CD4-positive, alpha-beta memory T cell (primary cell): Measurements from ENCODE around the gene TANGO6. TPM values are rescaled to one million over a fixed set of nuclear protein-coding genes. Genes with fewer than 3 reads are reported as not detected.
"Not testable (repeated sequence)": the region's sequence is repeated elsewhere in the genome, so short reads cannot be mapped to it uniquely, and the experiment has no call there.

Experiments used
- CTCF ChIA-PET: fragments of 350-600 bp; sonication (Branson Sonifier 250); formaldehyde crosslinking; loops from one replicate; lab custom pipeline; 2021; ENCODE audit warnings: inconsistent platforms; ENCODE audit not compliant: partially characterized antibody; lab: Charles Lee
- POLR2A ChIA-PET: fragments of 350-600 bp; sonication (Branson Sonifier 250); formaldehyde crosslinking; loops from one replicate; lab custom pipeline; 2021; ENCODE audit not compliant: partially characterized antibody; lab: Charles Lee
- DNase-seq, 5 donors: peaks; one replicate each; pipeline versions ENCODE4 v3.0.0 to v3.0.0-alpha.2; 2020 to 2022; ENCODE audit warnings: mixed read lengths in 1 of 5
- H3K27ac ChIP-seq: one replicate; pipeline ENCODE4 v1.7.0; 2013; ENCODE audit warnings: low read depth, low read length
- H3K27me3 ChIP-seq: 2 replicates; pipeline ENCODE4 v1.7.0; 2013; ENCODE audit warnings: mild to moderate bottlenecking, low read length, moderate library complexity; ENCODE audit not compliant: insufficient read depth
- H3K36me3 ChIP-seq: 2 replicates; pipeline ENCODE4 v1.7.0; 2013; ENCODE audit warnings: mild to moderate bottlenecking, low read length, moderate library complexity; ENCODE audit not compliant: insufficient read depth
- H3K4me1 ChIP-seq: 2 replicates; pipeline ENCODE4 v1.7.0; 2013; ENCODE audit warnings: mild to moderate bottlenecking, low read length, moderate library complexity; ENCODE audit not compliant: insufficient read depth
- H3K4me3 ChIP-seq, 2 donors: one replicate each; pipeline ENCODE4 v1.7.0; 2013; ENCODE audit warnings: low read length in 2 of 2, mild to moderate bottlenecking in 1 of 2
- H3K9me3 ChIP-seq, 2 donors: one replicate each; pipeline ENCODE4 v1.7.0; 2013; ENCODE audit warnings: low read length in 2 of 2, control low read depth in 1 of 2; ENCODE audit not compliant: control insufficient read depth in 1 of 2
- H3K27ac Mint-ChIP-seq, 7 donors: one replicate each; pipeline ENCODE4 v1.8.0; 2020 to 2021; ENCODE audit warnings: mixed read lengths in 7 of 7, mild to moderate bottlenecking in 6 of 7, inconsistent platforms in 3 of 7, moderate library complexity in 3 of 7
- H3K27me3 Mint-ChIP-seq, 2 donors: one replicate each; pipeline ENCODE4 v1.8.0; 2020 to 2021; ENCODE audit warnings: mixed read lengths in 2 of 2
- H3K36me3 Mint-ChIP-seq, 2 donors: one replicate each; pipeline ENCODE4 v1.8.0; 2020 to 2021; ENCODE audit warnings: mixed read lengths in 2 of 2, inconsistent platforms in 1 of 2, mild to moderate bottlenecking in 1 of 2
- H3K4me1 Mint-ChIP-seq, 4 donors: one replicate each; pipeline ENCODE4 v1.8.0; 2020 to 2021; ENCODE audit warnings: mixed read lengths in 4 of 4, mild to moderate bottlenecking in 1 of 4
- H3K4me3 Mint-ChIP-seq, 8 donors: one replicate each; pipeline ENCODE4 v1.8.0; 2020 to 2021; ENCODE audit warnings: mixed read lengths in 8 of 8, mild to moderate bottlenecking in 7 of 8, moderate library complexity in 6 of 8, inconsistent platforms in 3 of 8
- H3K9me3 Mint-ChIP-seq, 8 donors: one replicate each; pipeline ENCODE4 v1.8.0; 2020 to 2021; ENCODE audit warnings: mixed read lengths in 8 of 8, mild to moderate bottlenecking in 5 of 8, inconsistent platforms in 3 of 8, moderate library complexity in 1 of 8
- intact Hi-C: fragments of 100-400 bp; cut with micrococcal nuclease; formaldehyde crosslinking; loops from one replicate; pipeline ENCODE4 v1.15.1; 2023
- polyA plus RNA-seq, 2 donors: library from polyadenylated mRNA; unstranded; fragments of 300-500 nt; fragmentation: Illumina TruSeq; gene quantifications; one replicate each; pipeline ENCODE4 v1.2.3, GENCODE V29; 2021
- total RNA-seq, 2 experiments: library from RNA; stranded (reverse); gene quantifications; one replicate each; pipeline ENCODE4 v1.2.3, GENCODE V29; 2021

Gene TANGO6
- total and polyA plus RNA-seq, 4 experiments from 2014 or later: 12.2 to 38.1 (median 26.0) TPM

DNA sequence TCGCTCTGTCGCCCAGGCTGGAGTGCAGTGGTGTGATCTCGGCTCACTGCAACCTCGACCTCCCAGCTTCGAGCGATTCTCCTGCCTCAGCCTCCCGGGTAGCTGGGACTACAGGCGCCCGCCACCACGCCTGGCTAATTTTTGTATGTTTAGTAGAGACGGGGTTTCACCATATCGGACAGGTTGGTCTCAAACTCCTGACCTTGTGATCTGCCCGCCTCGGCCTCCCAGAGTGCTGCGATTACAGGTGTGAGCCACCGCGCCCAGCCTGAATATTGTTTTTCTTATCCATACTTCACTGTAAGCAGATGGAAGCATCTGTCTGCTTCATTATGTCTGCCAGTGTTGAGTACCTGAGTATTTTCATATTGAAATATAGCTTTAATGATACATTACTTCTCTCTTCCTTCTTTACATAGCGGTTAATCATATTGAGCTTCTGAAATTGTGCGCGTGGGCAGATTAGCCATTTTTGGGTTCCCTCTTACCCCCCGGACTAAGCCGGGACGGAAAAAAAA is 308 bp upstream of the TANGO6 start:
- H3K9me3 ChIP-seq, H3K36me3 Mint-ChIP-seq, H3K27me3 ChIP-seq, H3K36me3 ChIP-seq, H3K27me3 Mint-ChIP-seq, DNase-seq, H3K9me3 Mint-ChIP-seq: not testable (repeated sequence)
- Mint-ChIP-seq H3K4me1 (peaks cover 16 to 35% (median 25%) of the 10 kb centered on the region in 4 donors), H3K27ac (peak overlapping the region; percentile 67 to 96 (median 92)), H3K4me3 (peak overlapping the region; percentile 86 to 97 (median 95))
- Histone ChIP-seq H3K27ac (peak overlapping the region; percentile 71), H3K4me3 (peak overlapping the region; percentile 84 to 94), H3K4me1 (peaks cover 25% of the 10 kb centered on the region)
- intact Hi-C loops: loop anchor here (1.0 kb wide), 2 partner anchors 315 to 345 kb away; no protein-coding TSS in a partner anchor
- ChIA-PET CTCF (interaction anchor here (0.9 to 2.1 kb wide), 4 partner anchors 10 to 313 kb away, joined by 3 to 6 read pairs (median 4); no protein-coding TSS in a partner anchor), POLR2A (interaction anchor here (0.6 to 1.3 kb wide), 4 partner anchors 8 to 91 kb away, joined by 4 to 5 read pairs (median 4); no protein-coding TSS in a partner anchor)

DNA sequence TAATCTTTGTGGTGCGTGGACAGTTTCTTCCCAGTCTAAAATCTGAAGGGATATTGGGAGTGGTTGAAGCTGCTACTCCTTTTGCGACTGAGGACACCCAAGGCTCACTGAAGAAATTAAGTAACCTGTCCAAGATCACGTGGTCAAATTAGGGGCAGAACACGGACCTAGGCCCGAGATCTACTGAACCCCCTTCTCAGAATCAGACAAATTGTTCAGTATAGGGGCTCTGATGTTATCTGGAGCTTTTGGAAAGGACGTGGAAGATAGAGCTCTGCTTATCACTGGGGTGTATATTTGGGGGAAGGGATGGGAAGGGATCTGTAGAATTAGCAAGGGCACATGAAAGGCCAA is 857 bp downstream of the TANGO6 start:
- no peaks in the 10 kb centered on the region for H3K9me3 ChIP-seq
- Mint-ChIP-seq H3K4me3 (peak overlapping the region; percentile 86 to 97 (median 95)), H3K4me1 (peaks cover 16 to 35% (median 26%) of the 10 kb centered on the region in 4 donors), H3K27ac (peak overlapping the region; percentile 67 to 96 (median 94)), H3K27me3 (peaks cover 0 to 1% of the 10 kb centered on the region in 2 donors), H3K36me3 (peaks cover 0 to 2% of the 10 kb centered on the region in 2 donors), H3K9me3 (no peaks in the 10 kb centered on the region)
- peaks cover 25% of the 10 kb centered on the region for H3K4me1 ChIP-seq
- H3K4me3 ChIP-seq: peak overlapping the region; percentile 84 to 94
- POLR2A ChIA-PET: interaction anchor here (0.6 to 1.0 kb wide), 3 partner anchors 20 to 305 kb away, joined by 3 read pairs; partner anchors contain the start of gene ZFP90
- no peaks in the 10 kb centered on the region for H3K27me3 ChIP-seq
- CTCF ChIA-PET: interaction anchor here (0.9 to 2.1 kb wide), 2 partner anchors 277 to 314 kb away, joined by 3 to 6 read pairs; no protein-coding TSS in a partner anchor
- H3K36me3 ChIP-seq: no peaks in the 10 kb centered on the region
- peak in 1 of 5 donors; percentile 1 for DNase-seq
- peak overlapping the region; percentile 71 for H3K27ac ChIP-seq
- intact Hi-C loops: no loop called here

DNA sequence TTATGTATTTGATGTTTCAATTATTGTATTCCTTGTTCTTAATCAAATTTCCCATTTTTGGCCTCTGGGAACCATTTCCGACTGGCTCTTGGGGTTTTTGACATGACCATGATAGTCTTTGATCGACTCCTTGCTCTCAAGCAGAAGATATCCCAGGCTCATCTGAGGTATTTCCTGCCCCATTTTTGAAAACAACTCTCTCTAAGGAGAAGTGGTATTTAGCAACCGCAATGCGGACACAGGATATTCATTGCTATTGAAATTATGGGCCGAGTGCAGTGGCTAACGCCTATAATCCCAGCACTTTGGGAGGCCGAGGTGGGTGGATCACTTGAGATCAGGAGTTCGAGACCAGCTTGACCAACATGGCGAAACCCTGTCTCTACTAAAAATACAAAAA is 5.5 kb downstream of the TANGO6 start:
- H3K4me1 Mint-ChIP-seq: peaks cover 21 to 31% (median 24%) of the 10 kb centered on the region in 4 donors

DNA sequence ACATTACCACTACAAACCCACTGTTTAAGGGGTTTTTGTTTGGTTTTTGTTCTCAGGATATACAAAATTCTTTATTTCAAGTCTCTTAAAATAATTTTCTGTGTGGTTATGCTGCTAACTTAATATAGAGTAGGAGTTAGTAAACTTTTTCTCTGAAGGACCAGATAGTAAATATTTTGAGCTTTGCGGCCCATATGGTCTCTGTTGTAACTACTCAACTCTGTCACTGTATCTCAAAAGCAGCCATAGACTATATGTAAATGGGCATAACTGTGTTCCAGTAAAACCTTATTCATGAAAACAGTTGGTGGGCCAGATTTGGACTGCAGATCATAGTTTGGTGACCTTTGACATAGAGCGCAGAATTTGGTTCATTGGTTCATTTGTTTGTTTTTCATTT is 7.2 kb downstream of the TANGO6 start:
- no peaks in the 10 kb centered on the region for H3K27me3 Mint-ChIP-seq
- no peaks in the 10 kb centered on the region for H3K36me3 ChIP-seq
- H3K4me1 ChIP-seq: peaks cover 11% of the 10 kb centered on the region
- ChIA-PET POLR2A (interaction anchor here (0.7 kb wide), 1 partner anchor 20 kb away, joined by 3 read pairs; no protein-coding TSS in a partner anchor), CTCF (no interaction called here)
- no peaks in the 10 kb centered on the region for H3K9me3 Mint-ChIP-seq
- no peak overlapping the region for H3K4me3 ChIP-seq
- H3K4me1 Mint-ChIP-seq: peaks cover 12 to 20% (median 16%) of the 10 kb centered on the region in 4 donors
- no peaks in the 10 kb centered on the region for H3K27me3 ChIP-seq
- no peak overlapping the region for H3K27ac Mint-ChIP-seq
- H3K36me3 Mint-ChIP-seq: peaks cover 2 to 4% of the 10 kb centered on the region in 2 donors
- intact Hi-C loops: no loop called here
- H3K9me3 ChIP-seq: no peaks in the 10 kb centered on the region
- H3K4me3 Mint-ChIP-seq: no peak overlapping the region
- no peak for DNase-seq
- H3K27ac ChIP-seq: no peak overlapping the region

More for the DNA sequence above, 5.5 kb downstream of the TANGO6 start:
- Histone ChIP-seq H3K27me3 (no peaks in the 10 kb centered on the region), H3K27ac (no peak overlapping the region), H3K9me3 (no peaks in the 10 kb centered on the region), H3K4me1 (peaks cover 20% of the 10 kb centered on the region), H3K4me3 (no peak overlapping the region), H3K36me3 (no peaks in the 10 kb centered on the region)
- Mint-ChIP-seq H3K27ac (no peak overlapping the region), H3K9me3 (no peaks in the 10 kb centered on the region), H3K4me3 (no peak overlapping the region), H3K27me3 (no peaks in the 10 kb centered on the region), H3K36me3 (peaks cover 4% of the 10 kb centered on the region in 2 donors)
- no peak for DNase-seq
- POLR2A ChIA-PET: no interaction called here
- intact Hi-C loops: loop anchor here (5.0 kb wide), 1 partner anchor 274 kb away; no protein-coding TSS in a partner anchor
- CTCF ChIA-PET: interaction anchor here (1.3 kb wide), 1 partner anchor 14 kb away, joined by 3 read pairs; no protein-coding TSS in a partner anchor

DNA sequence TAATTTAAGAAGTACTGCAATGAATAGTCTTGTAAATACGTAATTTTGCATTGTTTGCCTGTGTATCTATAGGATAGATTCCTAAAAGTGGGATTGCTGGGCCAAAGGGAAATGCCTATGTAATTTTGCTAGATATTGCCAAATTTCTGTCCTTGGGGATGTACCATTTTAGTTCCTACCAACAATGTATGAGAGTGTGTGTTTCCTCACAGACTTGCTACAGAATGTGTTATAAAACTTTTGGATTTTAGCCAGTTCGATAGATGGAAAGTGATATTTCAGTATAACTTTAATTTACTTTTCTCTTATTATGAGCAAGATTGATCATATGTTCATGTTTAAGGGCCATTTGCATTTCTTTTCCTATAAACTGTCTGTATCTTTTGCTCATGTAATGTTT is 8.3 kb downstream of the TANGO6 start:
- no peak overlapping the region for H3K27ac ChIP-seq
- CTCF ChIA-PET: no interaction called here
- no peaks in the 10 kb centered on the region for H3K36me3 ChIP-seq
- POLR2A ChIA-PET: no interaction called here
- no peaks in the 10 kb centered on the region for H3K9me3 Mint-ChIP-seq
- no peak overlapping the region for H3K27ac Mint-ChIP-seq
- DNase-seq: no peak
- H3K36me3 Mint-ChIP-seq: peaks cover 2 to 8% of the 10 kb centered on the region in 2 donors
- H3K4me3 ChIP-seq: no peak overlapping the region
- H3K27me3 ChIP-seq: no peaks in the 10 kb centered on the region
- intact Hi-C loops: no loop called here
- peaks cover 13 to 23% (median 19%) of the 10 kb centered on the region in 4 donors for H3K4me1 Mint-ChIP-seq
- peaks cover 10% of the 10 kb centered on the region for H3K4me1 ChIP-seq
- no peak overlapping the region for H3K4me3 Mint-ChIP-seq
- H3K27me3 Mint-ChIP-seq: no peaks in the 10 kb centered on the region
- H3K9me3 ChIP-seq: no peaks in the 10 kb centered on the region

DNA sequence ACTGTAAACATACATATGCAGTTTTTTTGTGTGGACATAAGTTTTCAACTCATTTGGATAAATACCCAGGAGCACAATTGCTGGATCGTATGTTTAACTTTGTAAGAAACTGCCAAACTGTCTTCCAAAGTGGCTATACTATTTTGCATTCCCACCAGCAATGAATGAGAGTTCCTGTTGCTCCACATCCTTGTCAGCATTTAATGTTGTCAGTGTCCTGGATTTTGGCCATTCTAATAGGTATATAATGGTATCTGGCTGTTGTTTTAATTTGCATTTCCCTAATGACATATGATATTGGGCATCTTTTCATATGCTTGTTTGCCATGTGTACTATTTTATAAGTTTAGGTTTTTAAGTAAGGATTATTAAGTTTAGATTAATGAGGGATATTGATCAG is 14.1 kb downstream of the TANGO6 start:
- Histone ChIP-seq H3K27me3 (no peaks in the 10 kb centered on the region), H3K4me3 (no peak overlapping the region), H3K4me1 (no peaks in the 10 kb centered on the region), H3K27ac (no peak overlapping the region), H3K36me3 (peaks cover 13% of the 10 kb centered on the region), H3K9me3 (no peaks in the 10 kb centered on the region)
- DNase-seq: no peak
- no peak overlapping the region for H3K27ac Mint-ChIP-seq
- ChIA-PET POLR2A (no interaction called here), CTCF (interaction anchor here (0.9 kb wide), 1 partner anchor 10 kb away, joined by 3 read pairs; no protein-coding TSS in a partner anchor)
- H3K4me3 Mint-ChIP-seq: no peak overlapping the region
- H3K4me1 Mint-ChIP-seq: peaks cover 10 to 21% (median 13%) of the 10 kb centered on the region in 4 donors
- peaks cover 21 to 36% of the 10 kb centered on the region in 2 donors for H3K36me3 Mint-ChIP-seq
- H3K9me3 Mint-ChIP-seq: no peaks in the 10 kb centered on the region
- intact Hi-C loops: no loop called here
- no peaks in the 10 kb centered on the region for H3K27me3 Mint-ChIP-seq

DNA sequence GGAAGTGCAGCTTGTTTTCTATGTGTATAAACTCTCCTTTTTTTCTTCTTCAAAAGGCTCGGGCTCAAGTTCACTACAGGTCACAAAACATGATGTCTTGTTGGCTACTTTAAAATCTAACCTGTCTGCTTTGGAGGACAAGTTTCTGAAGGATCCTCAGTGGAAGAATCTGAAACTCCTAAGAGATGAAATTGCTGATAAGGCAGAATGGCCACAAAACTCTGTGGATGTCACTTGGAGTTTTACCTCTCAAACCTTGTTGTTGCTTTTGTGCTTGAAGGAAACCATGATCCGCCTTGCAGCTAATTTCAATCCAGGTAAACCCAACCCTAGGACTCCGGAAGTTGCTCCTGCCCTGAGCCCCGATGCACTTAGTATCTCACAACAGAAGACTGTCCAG is 16.5 kb downstream of the TANGO6 start:
- CTCF ChIA-PET: interaction anchor here (1.1 kb wide), 1 partner anchor 264 kb away, joined by 3 read pairs; no protein-coding TSS in a partner anchor
- H3K27me3 Mint-ChIP-seq: no peaks in the 10 kb centered on the region
- no peak overlapping the region for H3K4me3 ChIP-seq
- peaks cover 40 to 47% of the 10 kb centered on the region in 2 donors for H3K36me3 Mint-ChIP-seq
- no peak overlapping the region for H3K27ac ChIP-seq
- no peak overlapping the region for H3K27ac Mint-ChIP-seq
- H3K27me3 ChIP-seq: no peaks in the 10 kb centered on the region
- intact Hi-C loops: no loop called here
- no peaks in the 10 kb centered on the region for H3K9me3 Mint-ChIP-seq
- H3K36me3 ChIP-seq: peaks cover 17% of the 10 kb centered on the region
- no peak for DNase-seq
- POLR2A ChIA-PET: no interaction called here
- no peak overlapping the region for H3K4me3 Mint-ChIP-seq
- no peaks in the 10 kb centered on the region for H3K4me1 ChIP-seq
- peaks cover 6 to 21% (median 9%) of the 10 kb centered on the region in 4 donors for H3K4me1 Mint-ChIP-seq
- no peaks in the 10 kb centered on the region for H3K9me3 ChIP-seq
